Subcutaneous abdominal adipose tissue (tissue), 5 donors: ENCODE results near the gene ANKMY2.
A peak's percentile ranks its signal among the peaks of the same experiment; 100 is the strongest.

Source experiments
- H3K27ac ChIP-seq: one replicate; pipeline ENCODE4 v1.7.0; 2013; ENCODE audit warnings: low read depth, mild to moderate bottlenecking, inconsistent platforms, low read length, moderate library complexity
- H3K27me3 ChIP-seq, 5 donors: one replicate each; pipeline ENCODE4 v1.7.0; 2013; ENCODE audit warnings: low read length in 5 of 5, inconsistent platforms in 1 of 5; ENCODE audit not compliant: control insufficient read depth in 5 of 5, insufficient read depth in 4 of 5
- H3K36me3 ChIP-seq, 5 donors: one replicate each; pipeline ENCODE4 v1.7.0; 2013; ENCODE audit warnings: low read length in 5 of 5; ENCODE audit not compliant: control insufficient read depth in 5 of 5, insufficient read depth in 5 of 5
- H3K4me1 ChIP-seq, 5 donors: one replicate each; pipeline ENCODE4 v1.7.0; 2013; ENCODE audit warnings: low read length in 5 of 5, mild to moderate bottlenecking in 3 of 5, moderate library complexity in 1 of 5; ENCODE audit not compliant: control insufficient read depth in 5 of 5, insufficient read depth in 5 of 5
- H3K4me3 ChIP-seq, 5 donors: one replicate each; pipeline ENCODE4 v1.7.0; 2013; ENCODE audit warnings: low read length in 5 of 5, low read depth in 1 of 5
- H3K9ac ChIP-seq, 5 donors: one replicate each; pipeline ENCODE4 v1.7.0; 2013; ENCODE audit warnings: low read length in 5 of 5, mild to moderate bottlenecking in 4 of 5, moderate library complexity in 3 of 5
- H3K9me3 ChIP-seq, 5 donors: one replicate each; pipeline ENCODE4 v1.7.0; 2013; ENCODE audit warnings: low read length in 5 of 5; ENCODE audit not compliant: control insufficient read depth in 5 of 5
- donor health status: healthy.
- donor health status: healthy.
- donor health status: healthy.
- donor health status: healthy.
- donor health status: healthy.

The ANKMY2 gene

DNA sequence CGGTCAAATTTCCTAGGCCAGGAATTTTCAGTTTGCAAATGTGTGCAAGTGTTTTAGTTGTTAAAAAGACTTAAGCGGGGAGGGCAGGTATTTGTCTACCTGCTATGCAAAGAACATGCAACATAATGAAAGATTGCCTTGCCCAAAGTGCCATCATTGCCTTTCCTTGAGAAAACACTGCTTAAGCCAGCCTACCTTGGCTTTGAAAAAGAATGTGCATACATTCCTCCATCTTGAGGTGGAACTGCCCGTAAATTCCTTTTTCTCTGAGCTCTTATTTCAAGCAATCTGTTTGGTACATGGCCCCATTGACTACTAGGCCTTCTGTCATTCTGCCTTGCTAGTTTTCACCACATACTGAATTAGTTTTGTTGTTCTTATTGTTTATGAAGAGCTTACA, 29.7 kb upstream of the ANKMY2 start:
- H3K27ac ChIP-seq: no peak overlapping the region
- no peaks in the 10 kb centered on the region for H3K27me3 ChIP-seq
- H3K36me3 ChIP-seq: peaks cover 4 to 10% (median 7%) of the 10 kb centered on the region in 5 donors
- H3K4me1 ChIP-seq: peaks cover 0 to 3% (median under 1%) of the 10 kb centered on the region in 5 donors
- H3K9ac ChIP-seq: no peak overlapping the region
- H3K4me3 ChIP-seq: no peak overlapping the region
- no peaks in the 10 kb centered on the region for H3K9me3 ChIP-seq

DNA sequence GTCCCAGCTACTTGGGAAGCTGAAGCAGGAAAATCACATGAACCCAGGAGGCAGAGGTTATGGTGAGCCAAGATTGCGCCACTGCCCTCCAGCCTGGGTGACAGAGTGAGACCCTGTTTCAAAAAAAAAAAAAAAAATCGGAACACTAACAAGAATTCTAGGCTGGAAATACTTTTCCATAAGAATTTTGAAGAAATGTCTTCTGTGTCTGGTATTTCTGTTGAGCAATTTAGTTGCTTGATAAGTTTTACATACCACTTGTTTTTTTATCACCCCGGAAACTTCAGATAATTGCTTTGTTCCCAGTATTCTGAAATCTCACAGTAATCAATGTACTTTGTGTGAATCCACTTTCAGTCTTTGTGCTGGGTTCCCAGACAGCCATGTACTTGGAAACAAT, 26.3 kb upstream of the ANKMY2 start:
- no peaks in the 10 kb centered on the region for H3K9me3 ChIP-seq
- no peak overlapping the region for H3K9ac ChIP-seq
- H3K27ac ChIP-seq: no peak overlapping the region
- no peaks in the 10 kb centered on the region for H3K27me3 ChIP-seq
- H3K4me3 ChIP-seq: no peak overlapping the region
- H3K4me1 ChIP-seq: peaks cover 0 to 34% (median 32%) of the 10 kb centered on the region in 5 donors
- peaks cover 4 to 10% (median 6%) of the 10 kb centered on the region in 5 donors for H3K36me3 ChIP-seq

- H3K27ac ChIP-seq: peak overlapping the region; percentile 98
- H3K27me3 ChIP-seq: no peaks in the 10 kb centered on the region
- no peak overlapping the region for H3K4me3 ChIP-seq
- H3K9ac ChIP-seq: no peak overlapping the region
- peaks cover 3 to 7% (median 5%) of the 10 kb centered on the region in 5 donors for H3K36me3 ChIP-seq
- H3K4me1 ChIP-seq: peaks cover 0 to 34% (median 32%) of the 10 kb centered on the region in 5 donors
- no peaks in the 10 kb centered on the region for H3K9me3 ChIP-seq
Observed at GRCh38 chr7:16670731-16671344, 25.3 kb upstream of the ANKMY2 start.

- H3K27ac ChIP-seq: peak overlapping the region; percentile 98
Observed at GRCh38 chr7:16670021-16670420, 24.5 kb upstream of the ANKMY2 start.

DNA sequence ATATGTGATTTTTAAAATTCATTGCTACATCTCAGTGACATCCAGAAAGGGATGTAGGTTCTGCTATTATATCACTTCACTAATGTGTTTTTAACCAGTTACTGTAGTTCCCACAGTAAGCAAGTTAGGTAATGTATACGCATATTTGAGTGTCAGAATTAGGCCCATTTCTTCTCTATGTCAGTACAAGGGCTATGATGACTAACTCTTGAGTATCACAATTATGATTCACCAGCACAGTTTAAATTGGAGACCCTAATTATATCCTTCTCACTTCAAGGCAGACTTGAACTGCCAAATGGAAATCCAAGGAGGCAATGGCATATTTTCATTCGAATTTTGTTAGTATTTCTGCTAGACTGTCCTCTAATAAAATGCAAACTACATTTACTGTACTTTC, 24.0 kb upstream of the ANKMY2 start:
- H3K27ac ChIP-seq: peak overlapping the region; percentile 98
- H3K9me3 ChIP-seq: no peaks in the 10 kb centered on the region
- H3K9ac ChIP-seq: no peak overlapping the region
- H3K4me3 ChIP-seq: no peak overlapping the region
- peaks cover 0 to 34% (median 32%) of the 10 kb centered on the region in 5 donors for H3K4me1 ChIP-seq
- H3K27me3 ChIP-seq: no peaks in the 10 kb centered on the region
- H3K36me3 ChIP-seq: peaks cover 0 to 2% (median under 1%) of the 10 kb centered on the region in 5 donors

More at GRCh38 chr7:16670021-16670420, 24.5 kb upstream of the ANKMY2 start:
- no peaks in the 10 kb centered on the region for H3K9me3 ChIP-seq
- H3K9ac ChIP-seq: no peak overlapping the region
- peaks cover 0 to 34% (median 32%) of the 10 kb centered on the region in 5 donors for H3K4me1 ChIP-seq
- H3K36me3 ChIP-seq: peaks cover 0 to 3% (median 2%) of the 10 kb centered on the region in 5 donors
- H3K4me3 ChIP-seq: no peak overlapping the region
- H3K27me3 ChIP-seq: no peaks in the 10 kb centered on the region

DNA sequence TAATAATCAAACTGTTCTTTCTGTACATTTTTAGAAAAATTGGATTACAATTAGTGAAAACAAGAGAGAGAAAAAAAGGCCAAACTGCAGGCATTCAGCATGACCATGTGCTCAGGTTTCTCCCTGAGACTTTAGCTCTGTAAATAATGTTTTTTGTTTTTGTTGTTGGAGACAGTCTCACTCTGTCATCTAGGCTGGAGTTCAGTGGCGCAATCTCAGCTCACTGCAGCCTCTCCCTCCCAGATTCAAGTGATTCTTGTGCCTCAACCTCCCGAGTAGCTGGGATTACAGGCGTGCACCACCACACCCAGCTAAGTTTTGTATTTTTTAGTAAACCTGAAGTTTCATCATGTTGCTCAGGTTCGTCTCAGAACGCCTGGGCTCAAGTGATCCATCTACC, 23.4 kb upstream of the ANKMY2 start:
- H3K27me3 ChIP-seq: no peaks in the 10 kb centered on the region
- peak overlapping the region; percentile 98 for H3K27ac ChIP-seq
- no peaks in the 10 kb centered on the region for H3K36me3 ChIP-seq
- no peak overlapping the region for H3K4me3 ChIP-seq
- H3K9ac ChIP-seq: peak overlapping the region in 2 of 5 donors; percentile 63 to 72
- H3K4me1 ChIP-seq: peaks cover 0 to 34% (median 32%) of the 10 kb centered on the region in 5 donors
- no peaks in the 10 kb centered on the region for H3K9me3 ChIP-seq

- Histone ChIP-seq H3K27ac (peak overlapping the region; percentile 98), H3K4me3 (no peak overlapping the region), H3K4me1 (peaks cover 0 to 34% (median 32%) of the 10 kb centered on the region in 5 donors), H3K9ac (peak overlapping the region in 2 of 5 donors; percentile 63 to 72), H3K36me3 (no peaks in the 10 kb centered on the region), H3K9me3 (no peaks in the 10 kb centered on the region), H3K27me3 (no peaks in the 10 kb centered on the region)
Observed at GRCh38 chr7:16668049-16668858, 22.7 kb upstream of the ANKMY2 start.

DNA sequence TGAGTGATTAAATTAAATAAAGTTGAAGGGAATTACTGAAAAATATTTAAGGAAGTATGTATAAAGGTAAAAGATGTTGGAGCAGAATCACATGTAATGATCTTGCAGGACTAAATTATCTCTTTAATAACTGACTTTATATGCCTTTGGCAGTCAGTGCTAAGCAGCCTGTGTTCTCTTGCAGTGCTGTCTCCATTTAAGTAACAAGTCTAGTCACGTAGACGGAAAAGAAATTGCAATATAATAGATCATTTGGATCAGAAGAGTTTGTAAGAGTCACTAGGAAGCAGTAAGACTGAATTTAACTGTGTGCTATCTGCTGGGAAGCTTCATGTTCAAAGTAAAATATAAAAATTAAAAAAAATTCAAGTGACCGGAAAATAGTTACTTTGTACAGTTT, 21.8 kb upstream of the ANKMY2 start:
- H3K27me3 ChIP-seq: no peaks in the 10 kb centered on the region
- H3K4me3 ChIP-seq: no peak overlapping the region
- H3K4me1 ChIP-seq: peaks cover 0 to 38% (median 32%) of the 10 kb centered on the region in 5 donors
- no peaks in the 10 kb centered on the region for H3K9me3 ChIP-seq
- peak overlapping the region in 1 of 5 donors; percentile 50 for H3K9ac ChIP-seq
- peak overlapping the region; percentile 98 for H3K27ac ChIP-seq
- H3K36me3 ChIP-seq: no peaks in the 10 kb centered on the region

GRCh38 chr7:16661924-16662323, 16.4 kb upstream of the ANKMY2 start:
- H3K4me1 ChIP-seq: peaks cover 0 to 24% (median 5%) of the 10 kb centered on the region in 5 donors
- no peak overlapping the region for H3K4me3 ChIP-seq
- peak overlapping the region; percentile 4 for H3K27ac ChIP-seq
- no peaks in the 10 kb centered on the region for H3K9me3 ChIP-seq
- H3K9ac ChIP-seq: no peak overlapping the region
- H3K27me3 ChIP-seq: no peaks in the 10 kb centered on the region
- no peaks in the 10 kb centered on the region for H3K36me3 ChIP-seq
